WERI-Rb-1 (cell line): ENCODE results near the gene CEP70.
A peak's percentile ranks its signal among the peaks of the same experiment; 100 is the strongest.
"Not testable (repeated sequence)": the region's sequence is repeated elsewhere in the genome, so short reads cannot be mapped to it uniquely, and the experiment has no call there.

Source experiments
- DNase-seq: peaks from one replicate; pipeline ENCODE4 v3.0.0-alpha.2; 2020
- H3K27ac ChIP-seq: fragments of 250-450 bp; sonication (Bioruptor Pico); 2 replicates; pipeline ENCODE4 v1.5.1; 2020; ENCODE audit warnings: mild to moderate bottlenecking, moderate library complexity
- H3K27me3 ChIP-seq: fragments of 250-450 bp; sonication (Bioruptor Pico); 2 replicates; pipeline ENCODE4 v1.5.1; 2021; ENCODE audit warnings: mild to moderate bottlenecking, low read depth, moderate library complexity; ENCODE audit not compliant: insufficient read depth, severe bottlenecking
- H3K36me3 ChIP-seq: fragments of 250-450 bp; sonication (Bioruptor Pico); 2 replicates; pipeline ENCODE4 v1.5.1; 2020; ENCODE audit warnings: mild to moderate bottlenecking, moderate library complexity
- H3K4me3 ChIP-seq: 2 replicates; pipeline ENCODE4 v1.5.1; 2011; ENCODE audit warnings: low read depth, mild to moderate bottlenecking, control low read depth, low read length
- H3K9me3 ChIP-seq: fragments of 250-450 bp; sonication (Bioruptor Pico); 2 replicates; pipeline ENCODE4 v1.5.1; 2021; ENCODE audit warnings: mild to moderate bottlenecking, moderate library complexity; ENCODE audit not compliant: severe bottlenecking
- TF ChIP-seq, protein P1 (sequence below): IDR thresholded peaks from 2 replicates; pipeline ENCODE4 v1.5.1; 2011; ENCODE audit warnings: low read depth, mild to moderate bottlenecking, control low read depth, inconsistent platforms, low read length

Gene CEP70

DNA sequence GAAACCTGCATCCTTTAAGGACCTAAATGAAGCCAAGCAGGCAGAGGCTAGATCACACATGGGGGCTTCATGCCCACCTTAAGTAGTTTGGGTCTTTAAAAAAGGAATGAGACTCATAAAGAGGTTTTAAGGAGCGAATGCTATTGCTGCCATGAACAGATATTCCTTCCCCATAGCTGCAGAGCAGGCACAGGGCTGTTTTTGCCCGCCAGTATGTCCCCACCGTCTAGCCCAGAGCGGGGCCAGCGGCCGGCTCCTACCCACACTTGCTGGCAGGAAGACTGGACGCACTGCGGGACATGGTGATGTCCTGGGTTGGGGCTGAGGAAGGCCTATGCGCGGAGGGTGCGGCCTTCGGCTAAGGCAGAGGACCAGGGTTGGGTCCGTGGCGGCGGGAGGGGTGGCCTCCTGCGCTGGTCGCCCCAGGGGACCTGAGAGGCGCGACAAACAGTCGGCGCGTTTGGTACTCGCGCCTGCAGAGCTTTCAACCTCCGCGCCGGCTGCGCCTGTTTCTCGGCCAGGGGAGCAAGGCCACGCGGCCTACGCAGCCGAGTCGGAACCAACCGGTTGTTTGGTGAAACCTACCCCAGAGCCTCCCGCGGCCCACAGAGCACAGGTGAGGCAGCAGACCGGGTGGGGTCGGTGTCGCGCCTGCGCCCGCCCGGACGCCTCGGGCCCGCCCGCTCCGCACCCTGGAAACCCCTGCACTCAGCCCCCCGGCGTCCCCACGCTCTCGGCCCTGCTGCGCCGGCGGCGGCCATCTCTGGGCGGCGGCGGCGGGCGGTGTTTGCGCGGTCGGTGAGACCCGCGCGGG, 14.5 kb upstream of the CEP70 start, which contains the start of gene FAIM:
Gene FAIM (plus strand): TSS at position 450 of the 814 bp plus-strand sequence. CDS start 10,956 bp downstream, outside the sequence.
- H3K27ac ChIP-seq = peak within 1 kb of the TSS; percentile 92
- peak; percentile 80 for DNase-seq
- TF ChIP-seq, protein P1, sequence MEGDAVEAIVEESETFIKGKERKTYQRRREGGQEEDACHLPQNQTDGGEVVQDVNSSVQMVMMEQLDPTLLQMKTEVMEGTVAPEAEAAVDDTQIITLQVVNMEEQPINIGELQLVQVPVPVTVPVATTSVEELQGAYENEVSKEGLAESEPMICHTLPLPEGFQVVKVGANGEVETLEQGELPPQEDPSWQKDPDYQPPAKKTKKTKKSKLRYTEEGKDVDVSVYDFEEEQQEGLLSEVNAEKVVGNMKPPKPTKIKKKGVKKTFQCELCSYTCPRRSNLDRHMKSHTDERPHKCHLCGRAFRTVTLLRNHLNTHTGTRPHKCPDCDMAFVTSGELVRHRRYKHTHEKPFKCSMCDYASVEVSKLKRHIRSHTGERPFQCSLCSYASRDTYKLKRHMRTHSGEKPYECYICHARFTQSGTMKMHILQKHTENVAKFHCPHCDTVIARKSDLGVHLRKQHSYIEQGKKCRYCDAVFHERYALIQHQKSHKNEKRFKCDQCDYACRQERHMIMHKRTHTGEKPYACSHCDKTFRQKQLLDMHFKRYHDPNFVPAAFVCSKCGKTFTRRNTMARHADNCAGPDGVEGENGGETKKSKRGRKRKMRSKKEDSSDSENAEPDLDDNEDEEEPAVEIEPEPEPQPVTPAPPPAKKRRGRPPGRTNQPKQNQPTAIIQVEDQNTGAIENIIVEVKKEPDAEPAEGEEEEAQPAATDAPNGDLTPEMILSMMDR = no peak

DNA sequence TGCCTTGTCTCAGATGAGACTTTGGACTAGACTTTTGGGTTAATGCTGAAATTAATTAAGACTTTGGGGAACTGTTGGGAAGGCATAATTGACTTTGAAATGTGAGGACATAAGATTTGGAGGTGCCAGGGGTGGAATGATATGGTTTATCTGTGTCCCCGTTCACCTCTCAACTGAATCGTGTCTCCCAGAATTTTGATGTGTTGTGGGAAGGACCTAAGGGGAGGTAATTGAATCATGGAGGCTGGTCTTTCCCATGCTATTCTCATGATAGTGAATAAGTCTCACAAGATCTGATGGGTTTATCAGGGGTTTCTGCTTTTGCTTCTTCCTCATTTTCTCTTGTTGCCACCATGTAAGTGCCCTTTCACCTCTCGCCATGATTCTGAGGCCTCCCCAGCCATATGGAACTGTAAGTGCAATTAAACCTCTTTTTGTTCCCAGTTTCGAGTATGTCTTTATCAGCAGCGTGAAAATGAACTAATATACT, 10.1 kb upstream of the CEP70 start:
- H3K4me3 ChIP-seq, H3K36me3 ChIP-seq, H3K27me3 ChIP-seq, DNase-seq, H3K27ac ChIP-seq: not testable (repeated sequence)
- peaks cover 12% of the 10 kb centered on the region for H3K9me3 ChIP-seq

More for the DNA sequence above, 14.5 kb upstream of the CEP70 start, which contains the start of gene FAIM:
- Histone ChIP-seq H3K9me3 (no peaks in the 10 kb centered on the region), H3K27me3 (no peaks in the 10 kb centered on the region), H3K4me3 (peak within 1 kb of the TSS; percentile 61), H3K36me3 (no peaks in the 10 kb centered on the region)

- not testable (repeated sequence) for DNase-seq, H3K27me3 ChIP-seq, H3K27ac ChIP-seq, H3K4me3 ChIP-seq, H3K36me3 ChIP-seq
- peaks cover 12% of the 10 kb centered on the region for H3K9me3 ChIP-seq
These were observed 7.6 kb upstream of the CEP70 start for GRCh38 chr3:138601661-138602060.

GRCh38 chr3:138600100-138600745, 6.2 kb upstream of the CEP70 start:
- TF ChIP-seq, protein P1 = no peak
- H3K4me3 ChIP-seq = no peak overlapping the region
- H3K9me3 ChIP-seq = peaks cover 12% of the 10 kb centered on the region
- no peak overlapping the region for H3K27ac ChIP-seq
- no peak for DNase-seq
- H3K36me3 ChIP-seq = no peaks in the 10 kb centered on the region
- no peaks in the 10 kb centered on the region for H3K27me3 ChIP-seq

- no peak overlapping the region for H3K27ac ChIP-seq
- H3K4me3 ChIP-seq = no peak overlapping the region
- TF ChIP-seq, protein P1 = no peak
- no peak for DNase-seq
- peaks cover 12% of the 10 kb centered on the region for H3K9me3 ChIP-seq
- no peaks in the 10 kb centered on the region for H3K27me3 ChIP-seq
- H3K36me3 ChIP-seq = no peaks in the 10 kb centered on the region
These were observed 4.5 kb upstream of the CEP70 start for GRCh38 chr3:138598534-138598933.

GRCh38 chr3:138597186-138597976, 3.3 kb upstream of the CEP70 start:
- not testable (repeated sequence) for H3K27ac ChIP-seq, H3K27me3 ChIP-seq, DNase-seq, H3K36me3 ChIP-seq, H3K4me3 ChIP-seq, H3K9me3 ChIP-seq
